Nephron progenitor cell (in vitro differentiated cells): ENCODE data around the gene GTPBP10.

Experiments used
- DNase-seq: peaks from one replicate; pipeline ENCODE4 v3.0.0; 2021
- H3K27ac Mint-ChIP-seq: 2 replicates; pipeline ENCODE4 v1.8.0; 2021; ENCODE audit warnings: mild to moderate bottlenecking, moderate library complexity, mixed read lengths
- H3K27me3 Mint-ChIP-seq: 2 replicates; pipeline ENCODE4 v1.8.0; 2021; ENCODE audit warnings: mild to moderate bottlenecking, low read depth, mixed read lengths; ENCODE audit not compliant: poor library complexity
- H3K36me3 Mint-ChIP-seq: 2 replicates; pipeline ENCODE4 v1.8.0; 2021; ENCODE audit warnings: low read depth, mixed read lengths
- H3K4me1 Mint-ChIP-seq: 2 replicates; pipeline ENCODE4 v1.8.0; 2021; ENCODE audit warnings: mixed read lengths
- H3K4me3 Mint-ChIP-seq: 2 replicates; pipeline ENCODE4 v1.8.0; 2021; ENCODE audit warnings: mild to moderate bottlenecking, moderate library complexity, mixed read lengths
- H3K9me3 Mint-ChIP-seq: 2 replicates; pipeline ENCODE4 v1.8.0; 2021; ENCODE audit warnings: mild to moderate bottlenecking, moderate library complexity, mixed read lengths
- TF ChIP-seq, protein P1 (sequence below): fragments of 200-600 bp; sonication (generic); IDR thresholded peaks from 2 replicates; pipeline ENCODE4 v1.5.0; 2021; ENCODE audit warnings: antibody characterized with exemption

Gene GTPBP10, protein sequence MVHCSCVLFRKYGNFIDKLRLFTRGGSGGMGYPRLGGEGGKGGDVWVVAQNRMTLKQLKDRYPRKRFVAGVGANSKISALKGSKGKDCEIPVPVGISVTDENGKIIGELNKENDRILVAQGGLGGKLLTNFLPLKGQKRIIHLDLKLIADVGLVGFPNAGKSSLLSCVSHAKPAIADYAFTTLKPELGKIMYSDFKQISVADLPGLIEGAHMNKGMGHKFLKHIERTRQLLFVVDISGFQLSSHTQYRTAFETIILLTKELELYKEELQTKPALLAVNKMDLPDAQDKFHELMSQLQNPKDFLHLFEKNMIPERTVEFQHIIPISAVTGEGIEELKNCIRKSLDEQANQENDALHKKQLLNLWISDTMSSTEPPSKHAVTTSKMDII

GRCh38 chr7:90346336-90347125 lies at the start of gene GTPBP10:
TSS of gene GTPBP10 (plus strand) at chr7:90346716. CDS start at chr7:90346742, 26 bp downstream.
- H3K27me3 Mint-ChIP-seq: no peaks in the 10 kb centered on the region
- H3K36me3 Mint-ChIP-seq: peaks cover 9% of the 10 kb centered on the region
- peak within 1 kb of the TSS; percentile 99 for H3K27ac Mint-ChIP-seq
- H3K4me3 Mint-ChIP-seq: peak within 1 kb of the TSS; percentile 98
- H3K9me3 Mint-ChIP-seq: no peaks in the 10 kb centered on the region
- H3K4me1 Mint-ChIP-seq: peaks cover 22% of the 10 kb centered on the region
- TF ChIP-seq, protein P1, sequence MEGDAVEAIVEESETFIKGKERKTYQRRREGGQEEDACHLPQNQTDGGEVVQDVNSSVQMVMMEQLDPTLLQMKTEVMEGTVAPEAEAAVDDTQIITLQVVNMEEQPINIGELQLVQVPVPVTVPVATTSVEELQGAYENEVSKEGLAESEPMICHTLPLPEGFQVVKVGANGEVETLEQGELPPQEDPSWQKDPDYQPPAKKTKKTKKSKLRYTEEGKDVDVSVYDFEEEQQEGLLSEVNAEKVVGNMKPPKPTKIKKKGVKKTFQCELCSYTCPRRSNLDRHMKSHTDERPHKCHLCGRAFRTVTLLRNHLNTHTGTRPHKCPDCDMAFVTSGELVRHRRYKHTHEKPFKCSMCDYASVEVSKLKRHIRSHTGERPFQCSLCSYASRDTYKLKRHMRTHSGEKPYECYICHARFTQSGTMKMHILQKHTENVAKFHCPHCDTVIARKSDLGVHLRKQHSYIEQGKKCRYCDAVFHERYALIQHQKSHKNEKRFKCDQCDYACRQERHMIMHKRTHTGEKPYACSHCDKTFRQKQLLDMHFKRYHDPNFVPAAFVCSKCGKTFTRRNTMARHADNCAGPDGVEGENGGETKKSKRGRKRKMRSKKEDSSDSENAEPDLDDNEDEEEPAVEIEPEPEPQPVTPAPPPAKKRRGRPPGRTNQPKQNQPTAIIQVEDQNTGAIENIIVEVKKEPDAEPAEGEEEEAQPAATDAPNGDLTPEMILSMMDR: peak; percentile 54
- DNase-seq: peak; percentile 92

DNA sequence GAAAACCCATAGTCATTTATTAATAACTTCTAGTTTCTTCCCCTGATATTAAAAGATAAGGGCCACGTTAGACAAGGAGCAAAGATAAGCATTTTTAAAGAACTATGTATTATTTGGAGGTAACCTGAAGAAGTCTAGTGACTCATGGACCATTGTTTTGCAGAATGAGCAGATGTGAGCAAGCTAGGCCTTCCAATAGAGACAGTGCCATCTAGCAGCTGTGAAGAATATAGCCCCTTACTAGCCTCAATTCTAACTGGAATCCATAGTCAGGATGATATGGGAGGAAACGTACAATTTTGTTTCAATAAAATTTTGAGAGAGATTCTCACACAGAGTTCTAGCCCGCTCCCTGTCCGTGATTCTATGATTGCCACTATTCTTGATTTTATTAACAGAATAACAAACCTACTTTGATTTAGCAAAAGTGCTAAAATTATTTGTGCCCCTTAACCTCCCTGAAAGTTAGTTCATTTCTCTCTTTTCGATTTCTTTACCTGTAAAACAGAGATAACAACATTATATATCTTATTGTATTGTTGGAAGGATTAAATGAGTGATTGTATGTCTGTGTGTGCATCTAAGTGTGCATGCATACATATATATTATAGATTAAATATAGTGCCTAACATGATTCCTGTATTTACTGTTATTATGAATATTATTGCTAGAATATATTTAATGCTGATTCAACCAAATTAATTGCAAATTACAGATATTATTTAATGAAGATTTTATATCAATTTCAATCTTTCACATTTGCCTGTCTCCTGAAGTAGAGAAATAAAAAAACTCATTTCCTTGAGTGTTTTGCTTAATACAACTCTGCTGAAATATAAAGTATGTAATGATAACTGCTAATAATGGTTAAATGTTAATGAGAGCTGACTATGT lies 48.1 kb upstream of the GTPBP10 start:
- peaks cover 6% of the 10 kb centered on the region for H3K36me3 Mint-ChIP-seq
- TF ChIP-seq, protein P1: peak; percentile 42
- no peak overlapping the region for H3K4me3 Mint-ChIP-seq
- no peaks in the 10 kb centered on the region for H3K4me1 Mint-ChIP-seq
- no peak overlapping the region for H3K27ac Mint-ChIP-seq
- peaks cover 3% of the 10 kb centered on the region for H3K27me3 Mint-ChIP-seq
- H3K9me3 Mint-ChIP-seq: peaks cover 9% of the 10 kb centered on the region
- DNase-seq: no peak

DNA sequence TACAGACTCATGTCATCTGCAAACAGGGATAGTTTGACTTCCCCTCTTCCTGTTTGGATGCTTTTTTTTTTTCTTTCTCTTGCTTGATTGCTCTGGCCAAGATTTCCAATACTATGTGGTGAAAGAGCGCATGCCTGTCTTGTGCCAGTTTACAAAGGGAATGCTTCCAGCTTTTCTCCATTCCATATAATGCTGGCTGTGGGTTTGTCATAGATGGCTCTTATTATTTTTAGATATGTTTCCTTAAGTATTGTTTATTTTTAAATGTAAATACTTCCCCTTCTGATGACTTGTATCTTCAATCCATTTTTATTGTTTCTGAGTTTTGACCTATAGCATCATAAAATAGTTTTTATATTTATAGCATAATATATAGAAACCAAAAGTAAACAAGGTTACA lies 43.3 kb upstream of the GTPBP10 start:
- TF ChIP-seq, protein P1: no peak
- no peak overlapping the region for H3K4me3 Mint-ChIP-seq
- H3K27ac Mint-ChIP-seq: no peak overlapping the region
- DNase-seq: no peak
- peaks cover 3% of the 10 kb centered on the region for H3K27me3 Mint-ChIP-seq
- no peaks in the 10 kb centered on the region for H3K36me3 Mint-ChIP-seq
- H3K4me1 Mint-ChIP-seq: no peaks in the 10 kb centered on the region
- no peaks in the 10 kb centered on the region for H3K9me3 Mint-ChIP-seq

- no peaks in the 10 kb centered on the region for H3K9me3 Mint-ChIP-seq
- H3K27ac Mint-ChIP-seq: no peak overlapping the region
- peaks cover 4% of the 10 kb centered on the region for H3K27me3 Mint-ChIP-seq
- TF ChIP-seq, protein P1: no peak
- DNase-seq: no peak
- H3K4me1 Mint-ChIP-seq: no peaks in the 10 kb centered on the region
- no peak overlapping the region for H3K4me3 Mint-ChIP-seq
- no peaks in the 10 kb centered on the region for H3K36me3 Mint-ChIP-seq
Observed at GRCh38 chr7:90309872-90310271, 36.6 kb upstream of the GTPBP10 start.

DNA sequence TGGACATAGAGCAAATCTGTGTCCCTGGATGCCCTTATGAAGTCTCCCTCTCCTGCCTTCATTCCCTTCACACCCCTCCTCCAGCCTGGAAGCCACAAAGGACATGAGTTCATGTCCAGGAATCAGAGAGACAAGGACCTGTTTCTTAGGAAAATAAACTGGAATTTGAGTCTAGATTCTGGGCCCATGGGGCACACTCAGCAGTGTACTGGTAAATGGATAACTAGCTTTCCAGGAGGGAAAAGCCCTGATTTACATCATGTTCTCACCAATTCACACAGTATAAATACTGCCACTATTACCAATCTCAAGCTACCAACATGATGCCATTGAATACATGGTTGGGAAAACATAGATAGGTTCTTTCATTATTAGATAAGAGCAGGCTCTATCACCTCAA lies 35.3 kb upstream of the GTPBP10 start:
- peaks cover 4% of the 10 kb centered on the region for H3K27me3 Mint-ChIP-seq
- no peak overlapping the region for H3K27ac Mint-ChIP-seq
- H3K4me1 Mint-ChIP-seq: no peaks in the 10 kb centered on the region
- no peak overlapping the region for H3K4me3 Mint-ChIP-seq
- no peak for DNase-seq
- TF ChIP-seq, protein P1: no peak
- no peaks in the 10 kb centered on the region for H3K36me3 Mint-ChIP-seq
- no peaks in the 10 kb centered on the region for H3K9me3 Mint-ChIP-seq
